ENCODE measurements around the gene COL17A1.

The COL17A1 gene

GRCh38 chr10:104085801-104086400, at the start of gene COL17A1:
Gene COL17A1, minus strand, starts transcription at chr10:104085880. Its CDS starts 5,207 bp downstream, at chr10:104080673.
- no peak for DNase-seq (ENCODE audit: low read depth in 2 of 2)

DNA sequence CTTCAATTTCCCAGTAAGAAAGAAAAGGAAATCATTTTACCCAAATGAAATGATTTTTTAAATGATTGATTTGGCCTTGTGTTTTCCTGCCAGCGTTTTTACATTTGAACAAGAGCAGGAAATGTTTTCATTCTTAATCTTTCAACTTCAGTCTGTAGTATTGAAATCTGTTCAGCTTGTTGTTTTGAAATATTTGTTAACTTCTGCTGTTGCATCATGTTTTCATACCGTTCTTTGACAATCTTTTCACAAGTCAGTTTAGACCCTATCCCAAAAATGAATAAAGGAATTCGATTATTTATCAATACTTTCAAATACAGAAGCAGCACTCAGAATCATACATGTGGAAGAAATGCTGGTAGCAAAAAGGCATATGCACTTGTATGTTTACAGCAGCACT, 44.4 kb upstream of the COL17A1 start:
- no peak for DNase-seq (ENCODE audit: low read depth in 2 of 2)

DNA sequence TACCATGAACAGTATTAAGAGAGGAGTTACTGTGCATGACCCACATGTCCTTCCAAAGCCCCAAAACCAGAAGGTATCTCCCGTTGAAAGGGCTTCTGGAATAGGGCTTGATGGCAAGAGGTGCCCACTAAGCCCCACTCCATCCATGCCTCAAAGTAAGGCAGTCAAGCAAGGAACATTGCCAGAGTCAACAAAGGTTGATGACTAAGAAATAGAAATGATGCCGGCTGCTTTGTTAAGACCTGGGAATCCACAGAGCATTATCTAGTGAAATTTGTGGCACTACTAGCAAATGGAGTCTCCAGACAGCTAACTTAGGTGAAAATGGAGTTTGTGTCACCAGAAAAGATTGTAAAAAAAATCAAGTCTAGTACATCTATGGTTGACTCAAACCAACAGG, 42.5 kb upstream of the COL17A1 start:
- DNase-seq (ENCODE audit: low read depth in 2 of 2) = no peak

DNA sequence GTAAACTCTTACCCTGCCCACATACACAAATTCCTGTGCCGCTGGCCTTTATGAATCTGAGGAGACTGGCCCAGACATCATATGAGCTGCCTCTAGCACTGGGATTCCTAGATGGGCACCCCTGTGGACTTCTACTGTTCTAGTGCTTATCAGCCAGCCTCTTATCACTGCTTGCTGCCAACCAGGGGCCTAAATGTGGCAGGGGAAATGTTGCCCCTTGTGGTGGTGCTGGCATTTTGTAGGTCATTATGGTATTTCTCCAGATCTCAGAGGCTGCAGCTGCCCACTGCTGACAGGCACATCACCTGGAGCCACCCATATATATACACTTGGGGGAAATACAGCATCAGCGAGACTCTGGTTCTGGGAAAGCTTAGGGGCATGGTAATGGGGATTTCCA, 41.7 kb upstream of the COL17A1 start:
- no peak for DNase-seq (ENCODE audit: low read depth in 2 of 2)

DNA sequence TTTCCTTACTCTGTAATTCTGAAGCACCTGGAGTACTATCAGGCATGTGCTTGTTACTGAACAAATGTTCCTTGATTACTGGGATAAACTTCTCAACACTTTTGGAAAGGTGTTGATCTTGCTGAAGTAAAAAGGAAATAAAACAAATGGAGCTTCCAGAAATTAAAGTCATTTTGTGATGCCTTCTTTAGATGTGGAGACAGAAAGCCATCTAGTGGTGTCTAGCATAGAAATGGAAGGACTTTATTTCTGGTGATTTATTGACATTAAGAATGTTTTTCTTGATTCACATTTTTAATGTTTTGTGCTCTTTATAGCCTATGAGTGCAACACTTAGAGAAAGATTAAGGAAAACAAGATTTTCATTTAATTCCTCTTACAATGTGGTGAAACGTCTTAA, 37.7 kb upstream of the COL17A1 start:
- DNase-seq (ENCODE audit: low read depth in 2 of 2) = no peak

DNA sequence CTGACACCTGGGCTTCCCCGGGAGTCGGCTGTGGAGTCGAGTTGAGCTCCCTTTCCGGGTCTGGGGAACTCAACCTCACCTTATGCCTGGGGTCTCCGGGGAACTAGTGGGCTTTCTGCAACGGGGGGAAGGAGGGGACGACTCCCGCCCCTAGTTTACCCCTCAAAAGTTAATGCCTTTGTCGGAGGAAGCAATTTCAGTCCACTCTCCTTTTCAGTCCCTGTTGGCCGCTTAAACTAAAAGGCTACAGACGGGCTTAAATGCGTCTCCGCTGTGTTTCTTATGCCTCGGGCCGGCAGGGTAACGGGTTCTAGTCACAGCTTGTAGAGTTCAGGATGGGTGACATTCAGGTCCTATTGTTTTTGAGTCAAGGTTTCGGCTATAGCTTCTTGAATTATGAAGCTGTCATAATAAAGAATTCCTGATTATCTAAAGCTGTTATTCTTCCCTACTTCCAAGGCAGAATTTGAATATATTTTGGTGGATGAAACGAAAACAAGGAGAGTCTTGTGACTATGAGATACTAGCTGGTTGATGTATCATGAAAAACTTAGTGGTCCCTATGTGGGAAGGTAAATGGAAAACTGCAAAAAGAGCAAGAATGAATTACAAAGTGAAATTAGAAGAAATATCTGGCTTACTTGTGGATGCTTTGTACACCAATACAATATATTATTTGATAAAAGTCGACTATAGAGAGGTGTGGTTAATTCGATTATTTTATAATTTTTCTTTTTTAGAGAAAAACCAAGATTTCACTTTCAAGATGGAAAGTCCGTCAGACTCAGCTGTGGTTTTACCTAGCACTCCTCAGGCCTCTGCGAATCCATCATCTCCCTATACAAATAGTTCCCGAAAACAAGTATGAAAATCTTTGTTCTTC, 36.8 kb upstream of the COL17A1 start:
- DNase-seq (ENCODE audit: low read depth in 2 of 2) = no peak

DNA sequence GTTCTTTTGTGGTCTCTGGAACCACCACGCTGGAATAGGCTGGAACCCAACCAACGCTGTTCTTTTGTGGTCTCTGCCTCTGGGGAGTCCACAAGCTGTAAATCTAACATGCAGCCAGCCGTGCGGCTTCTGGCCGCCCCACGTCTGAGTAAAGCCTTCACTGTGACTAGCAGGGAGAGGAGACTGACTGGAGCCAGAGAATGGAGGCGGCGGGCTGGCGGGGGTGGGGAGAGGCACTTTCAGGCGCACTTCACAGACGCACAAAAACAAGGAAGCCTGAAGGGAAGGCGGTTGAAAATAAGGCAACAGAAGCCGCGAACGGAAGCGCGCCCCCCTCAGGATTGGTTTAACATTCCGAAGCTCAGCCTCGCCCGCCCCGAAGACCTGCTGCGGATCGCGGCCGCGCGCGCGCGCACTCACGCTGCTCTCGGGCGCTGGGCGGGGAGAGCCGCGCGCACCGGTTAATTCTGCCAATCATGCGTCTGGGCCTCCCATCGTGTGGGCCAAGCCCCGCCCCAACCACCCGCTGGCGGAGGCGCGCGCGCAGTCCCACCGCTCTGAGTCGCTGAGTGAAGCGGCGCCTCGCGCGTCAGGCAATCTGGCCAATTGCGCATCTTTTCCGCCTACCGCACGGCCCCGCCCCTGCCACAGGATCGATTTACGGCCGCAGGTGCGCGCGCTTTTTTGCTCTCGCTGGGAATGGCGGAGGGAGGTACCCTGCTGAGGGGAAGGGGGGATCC, 36.0 kb upstream of the COL17A1 start, which contains the start of gene SFR1:
Gene SFR1 (plus strand): TSS at position 687 of the 740 bp plus-strand sequence. CDS start 13 bp downstream, at position 700.
- DNase-seq (ENCODE audit: low read depth in 2 of 2) = peak; percentile 97 to 99

GRCh38 chr10:104120903-104121484, 35.3 kb upstream of the COL17A1 start:
- peak; percentile 74 to 75 for DNase-seq (ENCODE audit: low read depth in 2 of 2)

GRCh38 chr10:104120512-104120902, 34.8 kb upstream of the COL17A1 start:
- DNase-seq (ENCODE audit: low read depth in 2 of 2) = no peak

GRCh38 chr10:104119996-104120395, 34.3 kb upstream of the COL17A1 start:
- DNase-seq (ENCODE audit: low read depth in 2 of 2) = no peak

GRCh38 chr10:104117839-104118323, 32.2 kb upstream of the COL17A1 start:
- no peak for DNase-seq (ENCODE audit: low read depth in 2 of 2)

DNA sequence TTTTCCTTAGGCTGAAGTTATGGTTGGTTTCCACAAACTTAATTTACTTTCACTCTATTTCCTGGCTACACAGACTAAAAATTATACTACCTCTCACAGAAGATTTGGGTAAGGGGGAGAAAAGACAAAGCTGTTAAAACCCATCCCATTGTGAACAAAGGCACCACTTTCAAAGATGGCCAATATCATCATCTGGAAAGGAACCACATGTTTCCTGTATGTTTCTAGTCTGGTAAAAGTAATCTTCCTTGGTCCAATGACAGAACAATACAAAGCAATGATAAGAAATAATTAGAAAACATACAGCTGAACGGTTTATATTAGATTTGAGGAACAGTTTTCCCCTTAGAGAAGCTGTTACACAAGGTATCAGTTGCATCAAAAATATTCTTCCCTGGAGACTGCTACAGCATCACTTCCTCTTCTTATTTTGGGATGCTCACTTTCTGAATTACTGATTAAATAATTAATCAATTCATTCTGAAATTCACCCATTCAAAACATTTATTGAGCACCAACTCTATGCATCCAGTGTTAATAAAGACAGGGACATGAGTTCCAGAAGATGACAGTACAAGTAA, 27.8 kb upstream of the COL17A1 start:
- DNase-seq (ENCODE audit: low read depth in 2 of 2) = no peak

DNA sequence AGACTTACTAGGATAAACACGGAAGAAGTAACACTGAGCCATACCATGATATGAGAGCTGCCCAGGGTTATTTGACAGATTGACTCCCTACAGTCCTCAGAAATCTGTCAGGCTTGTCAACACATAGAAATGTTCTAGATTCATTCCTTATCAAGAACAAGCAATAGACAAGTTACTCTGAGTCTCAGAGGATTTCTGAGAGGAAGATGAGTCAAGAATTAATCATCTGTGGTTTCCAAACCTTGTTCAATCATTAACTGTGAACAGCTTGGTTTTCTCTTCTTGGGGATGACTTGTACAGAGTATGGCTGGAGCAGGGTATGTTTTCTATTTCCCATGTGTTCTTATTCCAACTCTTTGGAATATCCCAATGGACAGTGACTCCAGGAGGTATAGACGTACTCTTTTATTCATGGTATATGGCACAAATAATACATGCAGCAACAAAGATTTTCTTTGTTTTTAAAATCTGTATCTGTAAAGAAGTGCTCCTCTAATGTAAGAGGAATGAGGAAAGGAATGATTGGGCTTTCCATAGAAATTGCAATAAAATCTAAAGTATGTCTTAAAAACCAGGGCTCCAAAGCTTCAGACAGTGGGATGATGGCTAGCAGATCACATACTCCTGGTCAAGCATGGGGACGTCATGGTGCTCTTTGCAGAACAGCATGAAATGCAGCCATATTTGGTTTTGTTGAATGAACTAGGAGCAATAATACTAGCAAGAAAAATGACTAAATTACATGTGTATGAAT, 24.4 kb upstream of the COL17A1 start:
- no peak for DNase-seq (ENCODE audit: low read depth in 2 of 2)

DNA sequence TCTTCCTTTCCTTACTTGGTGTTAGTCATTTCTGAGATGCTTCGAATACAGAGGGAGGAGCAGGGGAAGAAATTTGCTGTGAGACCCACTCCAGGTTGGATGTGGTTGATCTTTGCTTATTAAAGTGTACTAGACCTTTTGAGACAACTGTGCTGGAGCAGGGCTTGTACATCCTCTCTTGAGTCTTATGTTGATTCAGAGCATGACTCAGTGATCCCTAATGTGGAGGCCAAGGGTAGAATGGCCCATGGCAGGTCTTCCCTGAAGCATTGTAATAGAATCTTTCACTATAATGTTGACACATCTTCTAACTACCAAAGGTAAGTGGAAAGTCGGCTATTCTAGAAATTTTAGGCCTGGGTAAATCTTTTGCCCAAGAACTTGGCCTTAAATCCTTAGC, 19.2 kb upstream of the COL17A1 start:
- no peak for DNase-seq (ENCODE audit: low read depth in 2 of 2)

DNA sequence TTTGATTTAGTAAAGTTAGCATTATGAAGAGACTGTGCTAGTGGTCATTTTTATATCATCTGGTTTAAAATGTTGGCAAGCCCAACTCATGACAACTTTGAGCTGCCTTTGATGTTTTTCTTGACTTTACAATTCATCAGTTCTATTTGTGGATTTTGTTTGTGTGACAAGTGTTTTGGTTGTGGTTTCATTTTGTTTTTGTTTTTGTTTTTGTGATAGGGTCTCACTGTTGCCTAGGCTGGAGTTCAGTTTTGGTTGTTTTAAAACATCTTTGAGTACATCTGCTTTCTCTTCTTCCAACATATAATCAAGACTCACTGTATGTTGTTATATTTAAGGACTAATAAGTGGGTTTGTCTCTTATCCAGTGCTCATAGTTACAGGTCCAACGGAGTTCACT, 18.7 kb upstream of the COL17A1 start:
- no peak for DNase-seq (ENCODE audit: low read depth in 2 of 2)

DNA sequence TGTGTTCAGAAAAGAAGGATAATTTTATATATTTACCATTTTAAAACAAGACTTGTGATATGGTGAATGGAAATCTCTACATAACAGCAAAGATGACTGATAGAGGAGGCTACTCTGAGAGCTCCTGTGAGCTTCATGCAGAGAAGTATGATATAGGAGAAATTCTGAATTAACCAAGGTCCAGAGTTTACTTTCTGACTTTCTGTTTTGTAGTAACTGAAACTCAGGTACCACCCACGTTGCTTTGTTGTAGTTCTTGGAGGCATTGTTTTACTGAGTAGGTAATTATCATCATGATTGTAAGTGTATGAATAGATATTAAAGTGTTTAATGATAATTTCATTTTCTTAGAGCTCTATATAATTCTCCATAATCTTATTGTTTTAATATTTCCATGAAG, 18.3 kb upstream of the COL17A1 start:
- no peak for DNase-seq (ENCODE audit: low read depth in 2 of 2)

- no peak for DNase-seq (ENCODE audit: low read depth in 2 of 2)
Observed at GRCh38 chr10:104101902-104102301, 16.2 kb upstream of the COL17A1 start.

GRCh38 chr10:104100795-104101194, 15.1 kb upstream of the COL17A1 start:
- no peak for DNase-seq (ENCODE audit: low read depth in 2 of 2)

DNA sequence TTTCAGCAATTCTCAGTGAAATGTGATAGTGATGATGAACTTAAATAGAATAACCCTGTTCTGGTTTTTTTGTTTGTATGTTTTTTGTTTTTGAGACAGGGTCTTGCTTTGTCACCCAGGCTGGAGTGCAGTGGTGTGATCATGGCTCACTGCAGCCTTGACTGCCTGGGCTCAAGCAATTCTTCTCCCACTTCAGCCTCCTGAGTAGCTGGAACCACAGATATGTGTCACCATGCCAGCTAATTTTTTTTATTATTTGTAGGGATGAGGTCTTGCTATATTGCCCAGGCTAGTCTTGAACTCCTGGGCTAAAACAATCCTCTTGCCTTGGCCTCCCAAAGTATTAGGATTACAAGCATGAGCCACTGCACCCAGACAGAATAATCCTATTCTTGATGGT, 14.3 kb upstream of the COL17A1 start:
- DNase-seq (ENCODE audit: low read depth in 2 of 2) = no peak

GRCh38 chr10:104099269-104099668, 13.6 kb upstream of the COL17A1 start:
- no peak for DNase-seq (ENCODE audit: low read depth in 2 of 2)

Data from stimulated activated CD8-positive, alpha-beta memory T cell treated with anti-CD3 and anti-CD28 coated beads, Interleukin-7, amount 100 ng/mL, for 4 hours (primary cell).